Skeletal muscle tissue (tissue), 4 donors: ENCODE results near the gene FARS2. TPM values are rescaled to one million over a fixed set of nuclear protein-coding genes. Genes with fewer than 3 reads are reported as not detected.

Experiments
- H3K27ac ChIP-seq: one replicate; pipeline ENCODE4 v1.7.0; 2013; ENCODE audit warnings: mild to moderate bottlenecking, low read depth, low read length, inconsistent platforms
- H3K27me3 ChIP-seq, 3 donors: one replicate each; pipeline ENCODE4 v1.7.0; 2013; ENCODE audit warnings: low read length in 3 of 3; ENCODE audit not compliant: control insufficient read depth in 3 of 3, insufficient read depth in 3 of 3
- H3K36me3 ChIP-seq, 3 donors: one replicate each; pipeline ENCODE4 v1.7.0; 2013; ENCODE audit warnings: low read length in 3 of 3; ENCODE audit not compliant: control insufficient read depth in 3 of 3, insufficient read depth in 3 of 3
- H3K4me1 ChIP-seq, 3 donors: one replicate each; pipeline ENCODE4 v1.7.0; 2013; ENCODE audit warnings: low read length in 3 of 3, mild to moderate bottlenecking in 3 of 3; ENCODE audit not compliant: control insufficient read depth in 3 of 3, insufficient read depth in 3 of 3
- H3K4me3 ChIP-seq, 3 donors: one replicate each; pipeline ENCODE4 v1.7.0; 2013; ENCODE audit warnings: low read length in 3 of 3
- H3K9ac ChIP-seq, 3 donors: one replicate each; pipeline ENCODE4 v1.7.0; 2013; ENCODE audit warnings: low read length in 3 of 3, mild to moderate bottlenecking in 3 of 3, moderate library complexity in 2 of 3, low read depth in 1 of 3
- H3K9me3 ChIP-seq, 3 donors: one replicate each; pipeline ENCODE4 v1.7.0; 2013; ENCODE audit warnings: low read length in 3 of 3; ENCODE audit not compliant: control insufficient read depth in 3 of 3
- total RNA-seq: library from RNA; depleted of rRNA; stranded (reverse); fragments of >200 nt; gene quantifications from one replicate; pipeline ENCODE4 v1.2.3, GENCODE V29; 2014
- donor health status: Osteomylitis.

FARS2 gene
- total RNA-seq, 1 donor from 2014 or later = 27.7 TPM

GRCh38 chr6:5580736-5581581, 319.6 kb downstream of the FARS2 start:
- H3K27me3 ChIP-seq = no peaks in the 10 kb centered on the region
- no peaks in the 10 kb centered on the region for H3K36me3 ChIP-seq
- no peak overlapping the region for H3K27ac ChIP-seq
- no peak overlapping the region for H3K9ac ChIP-seq
- H3K4me1 ChIP-seq = no peaks in the 10 kb centered on the region
- peak overlapping the region in 1 of 3 donors; percentile 55 for H3K4me3 ChIP-seq
- no peaks in the 10 kb centered on the region for H3K9me3 ChIP-seq

GRCh38 chr6:5582762-5583161, 321.4 kb downstream of the FARS2 start:
- Histone ChIP-seq H3K9me3 (no peaks in the 10 kb centered on the region), H3K36me3 (no peaks in the 10 kb centered on the region), H3K9ac (no peak overlapping the region), H3K27me3 (no peaks in the 10 kb centered on the region), H3K4me1 (no peaks in the 10 kb centered on the region), H3K4me3 (no peak overlapping the region), H3K27ac (no peak overlapping the region)

DNA sequence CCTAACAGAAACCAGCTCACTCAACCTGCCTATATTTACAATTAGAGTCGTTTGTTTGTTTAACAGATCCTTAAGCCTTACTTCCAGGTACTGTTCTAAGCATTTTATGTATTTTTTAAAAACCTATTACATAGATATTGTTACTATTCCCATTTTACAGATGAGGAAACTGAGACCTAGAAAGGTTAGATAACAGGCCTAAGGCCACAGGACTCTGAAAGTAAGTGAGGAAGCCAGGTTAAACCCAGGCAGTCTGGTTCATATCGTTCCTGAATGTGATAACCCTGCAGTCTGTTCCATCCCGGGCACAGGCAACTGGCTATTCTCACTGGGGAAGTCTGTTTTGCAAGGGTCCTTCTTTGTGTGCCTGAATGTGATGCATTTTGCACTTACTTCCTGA, 322.2 kb downstream of the FARS2 start:
- no peak overlapping the region for H3K4me3 ChIP-seq
- no peaks in the 10 kb centered on the region for H3K9me3 ChIP-seq
- H3K9ac ChIP-seq = no peak overlapping the region
- no peak overlapping the region for H3K27ac ChIP-seq
- H3K36me3 ChIP-seq = no peaks in the 10 kb centered on the region
- H3K27me3 ChIP-seq = no peaks in the 10 kb centered on the region
- H3K4me1 ChIP-seq = no peaks in the 10 kb centered on the region

- Histone ChIP-seq H3K9me3 (no peaks in the 10 kb centered on the region), H3K27ac (no peak overlapping the region), H3K36me3 (no peaks in the 10 kb centered on the region), H3K9ac (no peak overlapping the region), H3K4me1 (no peaks in the 10 kb centered on the region), H3K4me3 (no peak overlapping the region), H3K27me3 (no peaks in the 10 kb centered on the region)
Observed at GRCh38 chr6:5584078-5584482, 322.8 kb downstream of the FARS2 start.

DNA sequence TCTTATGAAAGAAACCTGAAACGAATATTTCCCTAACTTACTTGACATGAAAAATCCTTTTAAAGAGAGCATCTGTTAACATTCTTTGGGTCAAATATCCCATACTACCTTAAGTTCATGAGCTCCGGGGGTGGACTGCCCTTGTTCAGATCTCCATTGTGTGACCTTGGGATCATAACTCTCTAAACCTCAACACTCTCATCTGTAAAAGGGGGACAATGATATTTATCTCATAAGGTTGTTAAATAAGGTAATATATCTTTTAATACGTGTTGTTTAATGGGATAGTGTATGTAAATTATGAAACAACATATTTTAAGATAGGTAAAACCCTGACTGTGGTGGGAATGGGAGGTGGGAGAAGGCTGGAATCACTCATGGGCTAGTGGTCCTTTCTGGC, 326.3 kb downstream of the FARS2 start:
- no peaks in the 10 kb centered on the region for H3K9me3 ChIP-seq
- H3K4me1 ChIP-seq = no peaks in the 10 kb centered on the region
- no peak overlapping the region for H3K9ac ChIP-seq
- no peak overlapping the region for H3K4me3 ChIP-seq
- H3K27ac ChIP-seq = no peak overlapping the region
- no peaks in the 10 kb centered on the region for H3K27me3 ChIP-seq
- no peaks in the 10 kb centered on the region for H3K36me3 ChIP-seq

DNA sequence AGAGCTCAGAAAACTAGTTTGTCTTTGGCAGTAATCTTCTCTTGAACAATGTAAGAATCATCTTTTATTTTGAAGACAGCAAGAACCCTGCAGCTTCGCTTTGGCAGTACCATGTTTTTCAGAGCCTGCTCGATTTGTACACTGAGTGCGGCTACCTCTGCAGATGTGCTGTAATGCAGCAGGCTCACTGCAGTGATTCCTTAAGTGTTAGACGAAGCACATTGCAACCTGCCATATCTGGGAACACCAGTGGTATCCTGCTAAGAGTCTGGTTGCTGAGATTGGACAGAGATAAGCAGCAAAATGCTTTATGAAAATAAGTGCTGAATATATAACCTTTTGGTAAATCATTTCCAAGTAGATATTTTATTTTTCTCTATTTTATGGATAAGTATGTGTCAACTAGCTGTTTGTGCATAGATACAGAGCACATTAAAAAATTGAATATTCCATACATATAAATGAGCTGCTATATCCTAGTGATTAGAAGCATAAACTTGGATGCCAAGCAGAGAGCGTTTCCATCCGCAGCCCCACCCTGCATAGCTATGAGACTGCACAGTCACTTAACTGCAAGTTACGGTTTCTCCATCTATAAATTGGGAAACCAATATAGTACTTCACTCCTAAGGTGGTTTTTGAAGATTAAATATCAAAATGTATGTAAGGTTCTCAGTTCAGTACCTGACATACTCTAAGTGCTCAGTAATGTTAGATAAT, 328.3 kb downstream of the FARS2 start:
- H3K4me3 ChIP-seq = no peak overlapping the region
- H3K9ac ChIP-seq = no peak overlapping the region
- H3K27me3 ChIP-seq = no peaks in the 10 kb centered on the region
- no peak overlapping the region for H3K27ac ChIP-seq
- no peaks in the 10 kb centered on the region for H3K9me3 ChIP-seq
- no peaks in the 10 kb centered on the region for H3K36me3 ChIP-seq
- no peaks in the 10 kb centered on the region for H3K4me1 ChIP-seq

GRCh38 chr6:5590187-5590586, 328.9 kb downstream of the FARS2 start:
- no peaks in the 10 kb centered on the region for H3K4me1 ChIP-seq
- no peaks in the 10 kb centered on the region for H3K36me3 ChIP-seq
- H3K9me3 ChIP-seq = no peaks in the 10 kb centered on the region
- no peak overlapping the region for H3K9ac ChIP-seq
- H3K27ac ChIP-seq = no peak overlapping the region
- H3K4me3 ChIP-seq = no peak overlapping the region
- no peaks in the 10 kb centered on the region for H3K27me3 ChIP-seq

DNA sequence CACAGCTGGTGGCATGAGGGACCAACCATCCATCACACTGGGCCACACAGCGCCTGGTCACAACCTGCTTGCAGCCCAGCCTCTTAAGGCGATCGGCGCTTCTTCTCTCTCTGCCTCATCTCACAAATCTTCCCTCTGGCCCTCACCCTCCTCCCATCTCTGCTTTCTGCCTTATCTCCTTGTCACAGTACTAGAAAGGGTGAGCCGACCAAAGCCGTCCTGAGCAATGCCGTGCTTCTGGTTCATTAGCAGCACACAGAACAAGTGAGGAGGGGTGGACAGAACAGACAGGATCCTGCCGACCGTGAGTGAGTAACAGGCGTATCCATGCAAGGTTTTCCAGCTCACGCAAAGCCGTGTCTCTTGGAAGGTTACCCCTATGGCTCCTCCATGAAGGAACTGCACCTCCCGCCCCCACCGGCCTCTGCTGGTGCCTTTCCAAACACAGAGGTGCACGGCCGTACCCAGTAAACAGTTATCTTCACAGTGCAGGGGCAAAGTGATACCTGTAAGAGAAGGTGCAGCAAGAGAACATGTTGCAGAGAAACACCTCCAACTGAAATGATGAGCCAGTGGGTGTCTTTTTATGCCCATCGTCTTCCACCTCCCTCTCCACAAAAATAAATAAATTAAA, 331.7 kb downstream of the FARS2 start:
- Histone ChIP-seq H3K27me3 (no peaks in the 10 kb centered on the region), H3K4me3 (no peak overlapping the region), H3K9me3 (no peaks in the 10 kb centered on the region), H3K9ac (no peak overlapping the region), H3K4me1 (no peaks in the 10 kb centered on the region), H3K36me3 (no peaks in the 10 kb centered on the region), H3K27ac (no peak overlapping the region)

DNA sequence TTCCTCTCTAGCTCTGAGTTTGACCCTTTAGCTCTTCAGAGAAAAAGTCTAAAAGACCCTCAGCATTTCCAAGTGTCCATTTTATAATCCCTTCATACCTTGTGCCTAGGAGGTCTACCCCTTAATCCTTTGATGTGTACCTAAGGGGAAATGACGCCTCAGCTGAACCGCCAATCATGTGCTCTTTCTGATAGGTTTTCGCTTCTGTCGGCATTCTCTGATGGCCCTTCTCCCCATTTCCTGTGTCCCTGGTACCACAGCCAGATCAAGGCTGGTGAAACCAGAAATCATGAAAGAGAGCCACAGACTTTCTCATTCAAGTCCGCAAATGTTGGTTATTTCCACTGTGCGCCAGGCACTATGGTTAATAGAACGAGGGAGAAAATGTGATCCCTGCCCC, 333.9 kb downstream of the FARS2 start:
- H3K4me3 ChIP-seq = no peak overlapping the region
- H3K9ac ChIP-seq = no peak overlapping the region
- no peaks in the 10 kb centered on the region for H3K27me3 ChIP-seq
- H3K36me3 ChIP-seq = no peaks in the 10 kb centered on the region
- no peak overlapping the region for H3K27ac ChIP-seq
- no peaks in the 10 kb centered on the region for H3K4me1 ChIP-seq
- H3K9me3 ChIP-seq = no peaks in the 10 kb centered on the region

GRCh38 chr6:5597413-5597812, 336.1 kb downstream of the FARS2 start:
- no peaks in the 10 kb centered on the region for H3K27me3 ChIP-seq
- no peaks in the 10 kb centered on the region for H3K4me1 ChIP-seq
- H3K27ac ChIP-seq = no peak overlapping the region

More at GRCh38 chr6:5597413-5597812, 336.1 kb downstream of the FARS2 start:
- H3K4me3 ChIP-seq = no peak overlapping the region
- no peak overlapping the region for H3K9ac ChIP-seq
- H3K36me3 ChIP-seq = no peaks in the 10 kb centered on the region
- H3K9me3 ChIP-seq = no peaks in the 10 kb centered on the region
